GM12878 (cell line): ENCODE data around the gene NCR2. TPM values are rescaled to one million over a fixed set of nuclear protein-coding genes. Genes with fewer than 3 reads are reported as not detected.

Source experiments
- ATAC-seq: fragments of 200-7000 bp; cut with Tn5 transposase; 3 replicates; pipeline ENCODE4 v1.9.1; 2020; ENCODE audit warnings: mild to moderate bottlenecking, moderate library complexity
- BruUV-seq: library from RNA; stranded (reverse); fragments of 400-500 nt; replicated peaks from 2 replicates; lab custom pipeline; 2021; lab: Mats Ljungman, UMichigan
- CTCF ChIA-PET: fragments of 300-600 bp; sonication (Branson Sonifier 250); formaldehyde crosslinking; extraction: SDS; loops from one replicate; lab custom pipeline; 2021; ENCODE audit warnings: inconsistent platforms; lab: Yijun Ruan, JAX
- POLR2A ChIA-PET: fragments of 350-600 bp; formaldehyde crosslinking; extraction: SDS; loops from one replicate; lab custom pipeline; 2021; ENCODE audit warnings: inconsistent platforms; lab: Charles Lee
- RAD21 ChIA-PET: fragments of 300-600 bp; sonication (Branson Sonifier 250); formaldehyde crosslinking; loops from one replicate; lab custom pipeline; 2023; ENCODE audit warnings: antibody characterized with exemption; ENCODE audit not compliant: unreplicated experiment; lab: Charles Lee
- SMC1A ChIA-PET: fragments of 300-600 bp; sonication (Branson Sonifier 250); formaldehyde crosslinking; loops from one replicate; lab custom pipeline; 2023; ENCODE audit not compliant: unreplicated experiment, uncharacterized antibody; lab: Charles Lee
- DNase-seq: peaks from one replicate; pipeline ENCODE4 v3.0.0-alpha.2; 2011; ENCODE audit warnings: low read depth, low spot score
- FAIRE-seq: peaks from 3 replicates; lab custom pipeline; 2011; peaks lifted over from hg19 to GRCh38; lab: Jason Lieb, UNC
- H2AFZ ChIP-seq: 2 replicates; pipeline ENCODE4 v1.6.0; 2011; ENCODE audit warnings: low read depth, low read length, control low read depth; ENCODE audit not compliant: control insufficient read depth
- H3K27ac ChIP-seq: 2 replicates; pipeline ENCODE4 v1.5.1; 2011; ENCODE audit warnings: control low read depth; ENCODE audit not compliant: control insufficient read depth, insufficient read depth
- H3K27me3 ChIP-seq, 2 experiments: replicated peaks in 1 of 2; 2 replicates each; pipeline versions ENCODE4 v1.6.0 to v1.6.1; 2011; ENCODE audit warnings: low read length in 1 of 2; ENCODE audit not compliant: control insufficient read depth in 2 of 2, insufficient read depth in 2 of 2
- H3K36me3 ChIP-seq, 2 experiments: 2 replicates each; pipeline ENCODE4 v1.5.1; 2011; ENCODE audit warnings: low read length in 1 of 2; ENCODE audit not compliant: control insufficient read depth in 2 of 2, insufficient read depth in 2 of 2
- H3K4me1 ChIP-seq: 2 replicates; pipeline ENCODE4 v1.6.1; 2011; ENCODE audit warnings: mild to moderate bottlenecking, low read length, moderate library complexity, mixed read lengths; ENCODE audit not compliant: control insufficient read depth, insufficient read depth
- H3K4me2 ChIP-seq: 2 replicates; pipeline ENCODE4 v1.6.0; 2011; ENCODE audit warnings: control low read depth; ENCODE audit not compliant: control insufficient read depth, insufficient read depth
- H3K4me3 ChIP-seq: fragments of 200-600 bp; sonication (generic); 2 replicates; pipeline ENCODE4 v1.5.1; 2016
- H3K79me2 ChIP-seq: 2 replicates; pipeline ENCODE4 v1.6.0; 2011; ENCODE audit warnings: low read length; ENCODE audit not compliant: control insufficient read depth, insufficient read depth
- H3K9ac ChIP-seq: 2 replicates; pipeline ENCODE4 v1.8.0; 2011; ENCODE audit warnings: low read length, control low read depth, mixed read lengths; ENCODE audit not compliant: control insufficient read depth, insufficient read depth
- H3K9me3 ChIP-seq: replicated peaks from 3 replicates; pipeline ENCODE4 v1.5.1; 2011; ENCODE audit warnings: mild to moderate bottlenecking, low read length; ENCODE audit not compliant: control insufficient read depth, insufficient read depth
- H4K20me1 ChIP-seq: 2 replicates; pipeline ENCODE4 v1.6.0; 2011; ENCODE audit not compliant: control insufficient read depth, insufficient read depth
- ATF2 ChIP-seq: IDR thresholded peaks from 2 replicates; pipeline ENCODE4 v1.6.1; 2012; ENCODE audit warnings: low read length, inconsistent platforms
- CREM ChIP-seq: IDR thresholded peaks from 2 replicates; pipeline ENCODE4 v1.6.1; 2014; ENCODE audit warnings: antibody characterized with exemption, low read depth
- ETV6 ChIP-seq, 2 experiments: fragments of 450-650 bp in 1 of 2; IDR thresholded peaks in 1 of 2; conservative IDR thresholded peaks in 1 of 2; 2 replicates each; pipeline ENCODE4 v1.6.1; 2014; ENCODE audit warnings: antibody characterized with exemption in 1 of 2, borderline replicate concordance in 1 of 2, low read depth in 1 of 2, mild to moderate bottlenecking in 1 of 2, moderate library complexity in 1 of 2
- HSF1 ChIP-seq: fragments of 150-350 bp; IDR thresholded peaks from 2 replicates; pipeline ENCODE4 v1.6.1; 2014; ENCODE audit warnings: mild to moderate bottlenecking, low read depth, low read length
- IKZF1 ChIP-seq: fragments of 450-650 bp; conservative IDR thresholded peaks from 2 replicates; pipeline ENCODE4 v1.6.1; 2017; ENCODE audit warnings: antibody characterized with exemption, mild to moderate bottlenecking
- JUND ChIP-seq: IDR thresholded peaks from 2 replicates; pipeline ENCODE4 v1.6.1; 2012; ENCODE audit warnings: low read depth, mild to moderate bottlenecking, low read length, improper control_type of control experiment, moderate library complexity
- LARP7 ChIP-seq: fragments of 450-650 bp; IDR thresholded peaks from 2 replicates; pipeline ENCODE4 v1.6.1; 2017; ENCODE audit warnings: mild to moderate bottlenecking
- PBX3 ChIP-seq: IDR thresholded peaks from 2 replicates; pipeline ENCODE4 v1.6.1; 2011; ENCODE audit warnings: mild to moderate bottlenecking, low read depth, low read length, moderate library complexity; ENCODE audit not compliant: insufficient replicate concordance
- RAD21 ChIP-seq: IDR thresholded peaks from 2 replicates; pipeline ENCODE4 v1.6.1; 2011; ENCODE audit warnings: mild to moderate bottlenecking, low read depth, low read length, moderate library complexity; ENCODE audit not compliant: insufficient read depth
- RB1 ChIP-seq: fragments of 450-650 bp; formaldehyde crosslinking; IDR thresholded peaks from 2 replicates; pipeline ENCODE4 v1.6.1; 2017; ENCODE audit warnings: mild to moderate bottlenecking, borderline replicate concordance
- SMAD5 ChIP-seq: IDR thresholded peaks from 2 replicates; pipeline ENCODE4 v1.6.1; 2016; ENCODE audit warnings: antibody characterized with exemption, low read depth
- SMC3 ChIP-seq: IDR thresholded peaks from 2 replicates; pipeline ENCODE4 v1.6.1; 2011; ENCODE audit warnings: low read length, improper control_type of control experiment, borderline replicate concordance
- STAT1 ChIP-seq: fragments of 450-650 bp; conservative IDR thresholded peaks from 2 replicates; pipeline ENCODE4 v1.6.1; 2014; ENCODE audit warnings: antibody characterized with exemption, mild to moderate bottlenecking
- ZNF384 ChIP-seq: IDR thresholded peaks from 2 replicates; pipeline ENCODE4 v1.6.1; 2012; ENCODE audit warnings: low read depth, mild to moderate bottlenecking, low read length, improper control_type of control experiment, borderline replicate concordance
- WGBS: methylation state at CpG from one replicate; pipeline ENCODE4 v1.1.6; 2016; ENCODE audit warnings: low lambda C conversion rate; ENCODE audit not compliant: insufficient replicate concordance, insufficient coverage; ENCODE audit errors: missing lambda C conversion rate; 5-methylcytosine and 5-hydroxymethylcytosine counted together
- in situ Hi-C: fragments of 300-500 bp; cut with MboI; formaldehyde crosslinking; loops from 9 replicates; pipeline ENCODE4 v1.14.3; 2018; ENCODE audit warnings: mixed read lengths
- intact Hi-C: fragments of 100-400 bp; cut with micrococcal nuclease; formaldehyde crosslinking; loops from one replicate; pipeline ENCODE4 v1.14.2; 2022; ENCODE audit not compliant: unreplicated experiment
- polyA plus RNA-seq, 11 experiments: library from polyadenylated mRNA; depleted of rRNA in 4 of 11; unstranded in 6 of 11; stranded (reverse) in 5 of 11; fragments of >200 nt; fragmentation: Nextera tagmentation in 4 of 11; fragmentation: Illumina TruSeq in 1 of 11; extraction: Ambion mirVana in 4 of 11; extraction: Trizol in 1 of 11; gene quantifications; 1 replicate in 1 of 11; 2 replicates in 10 of 11; pipeline versions ENCODE4 v1.2.1 to v1.2.3, GENCODE V29; 2011 to 2016; ENCODE audit warnings: inconsistent platforms in 2 of 11, missing spikeins in 2 of 11, low read depth in 1 of 11
- total RNA-seq, 4 experiments: library from RNA; depleted of rRNA in 3 of 4; stranded (reverse); fragments of >200 nt in 3 of 4; fragmentation: Illumina TruSeq in 1 of 4; extraction: Trizol in 1 of 4; gene quantifications; 2 replicates each; pipeline versions ENCODE4 v1.2.1 to v1.2.3, GENCODE V29; 2013 to 2021
- TF ChIP-seq, protein P1 (sequence below), 3 experiments: IDR thresholded peaks in 2 of 3; conservative IDR thresholded peaks in 1 of 3; 2 replicates each; pipeline ENCODE4 v1.5.1; 2011; ENCODE audit warnings: low read depth in 3 of 3, low read length in 3 of 3, mild to moderate bottlenecking in 3 of 3, control low read depth in 2 of 3, moderate library complexity in 2 of 3, inconsistent platforms in 1 of 3, mixed read lengths in 1 of 3; ENCODE audit not compliant: control insufficient read depth in 2 of 3, insufficient read depth in 1 of 3; ENCODE audit errors: extremely low read depth in 1 of 3

Gene NCR2
- total and polyA plus RNA-seq, 10 of the 15 experiments (the other 5 are each of a cell fraction or from before 2014, with no cell fraction given) = 0.21 to 0.53 TPM; not detected in 8

DNA sequence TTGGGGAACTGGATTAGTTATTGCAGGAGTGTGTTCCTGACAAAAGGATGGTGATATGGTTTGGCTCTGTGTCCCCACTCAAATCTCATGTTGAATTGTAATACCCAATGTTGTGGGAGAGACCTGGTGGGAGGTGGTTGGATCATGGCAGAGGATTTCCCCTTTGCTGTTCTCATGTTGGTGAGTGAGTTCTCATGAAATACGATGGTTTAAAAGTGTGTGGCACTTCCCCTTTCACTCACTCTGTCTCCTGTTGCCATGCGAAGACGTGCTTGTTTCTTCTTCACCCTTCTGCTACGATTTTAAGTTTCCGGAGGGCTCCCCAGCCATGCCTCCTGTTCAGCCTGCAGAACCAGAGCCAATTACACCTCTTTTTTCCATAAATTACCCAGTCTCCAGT is 32.8 kb upstream of the NCR2 start (continued):
- no peak for TF ChIP-seq HSF1
- no peak for TF ChIP-seq LARP7
- no peak for TF ChIP-seq SMAD5
- TF ChIP-seq CREM = no peak

DNA sequence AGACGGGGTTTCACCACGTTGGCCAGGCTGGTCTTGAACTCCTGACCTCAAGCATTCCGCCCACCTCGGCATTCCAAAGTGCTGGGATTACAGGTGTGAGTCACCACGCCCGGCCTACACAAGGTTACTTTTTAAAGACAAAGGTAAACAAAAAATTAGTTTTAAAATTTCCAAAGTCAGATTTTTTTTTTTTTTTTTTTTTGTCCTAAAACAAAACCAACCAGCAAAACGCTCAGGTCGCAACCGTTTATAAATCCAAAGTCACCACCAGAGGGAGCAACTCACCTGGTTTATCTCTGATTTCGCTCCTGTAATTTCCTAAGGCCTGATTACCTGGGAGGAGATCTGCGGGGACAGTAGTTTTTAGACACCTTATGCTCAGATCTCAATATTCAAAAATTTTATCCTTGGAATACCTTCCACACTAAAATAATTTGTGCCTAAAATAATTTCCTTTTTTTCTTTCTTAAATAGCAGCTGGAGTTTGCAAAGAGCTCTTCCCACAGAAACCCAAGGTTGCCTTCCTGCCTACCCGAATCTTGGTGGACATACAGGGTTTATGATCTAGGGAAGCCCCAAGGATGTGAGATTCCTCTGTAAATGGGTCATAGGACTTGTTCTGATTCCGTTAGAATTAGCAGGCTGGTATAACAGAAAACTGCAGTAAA is 29.1 kb upstream of the NCR2 start:
- Histone ChIP-seq H3K4me2 (no peak overlapping the region), H3K36me3 (no peaks in the 10 kb centered on the region), H3K27ac (no peak overlapping the region), H3K9me3 (peaks cover 7% of the 10 kb centered on the region), H4K20me1 (no peaks in the 10 kb centered on the region), H3K4me1 (peaks cover 3% of the 10 kb centered on the region; the same call in 1 of the 2 replicates), H3K9ac (no peak overlapping the region), H2AFZ (no peak overlapping the region), H3K79me2 (no peaks in the 10 kb centered on the region), H3K4me3 (no peak overlapping the region), H3K27me3 (no peaks in the 10 kb centered on the region; a peak in 1 of 4 replicates)
- BruUV-seq = no TSS peak
- no peak for DNase-seq
- 14% methylated on average over 13 of the region's 13 CpGs for WGBS
- intact Hi-C loops = loop anchor here (1.0 to 5.0 kb wide), 3 partner anchors 12 to 296 kb away; no protein-coding TSS in a partner anchor
- CTCF ChIA-PET = interaction anchor here (0.6 to 9.7 kb wide), 42 partner anchors 7 to 478 kb away, joined by 3 to 196 read pairs (median 5); partner anchors contain the start of genes NCR2 and TREM1
- ATAC-seq = peak; percentile 68
- SMC1A ChIA-PET = interaction anchor here (0.7 to 6.9 kb wide), 21 partner anchors 11 to 326 kb away, joined by 3 to 157 read pairs (median 7); partner anchors contain the start of genes NCR2 and TREML2
- RAD21 ChIA-PET = interaction anchor here (0.7 to 8.1 kb wide), 19 partner anchors 11 to 400 kb away, joined by 3 to 143 read pairs (median 5); partner anchors contain the start of genes NCR2 and TREML2
- peak; percentile 71 for FAIRE-seq
- POLR2A ChIA-PET = interaction anchor here (0.7 to 1.6 kb wide), 5 partner anchors 9 to 237 kb away, joined by 3 to 7 read pairs (median 4); no protein-coding TSS in a partner anchor
- in situ Hi-C loops = no loop called here
- TF ChIP-seq PBX3 (no peak), RAD21 (peak; percentile 74), JUND (no peak), RB1 (no peak), ATF2 (no peak), ZNF384 (peak; percentile 79), STAT1 (no peak), SMC3 (peak; percentile 55; the same call in 1 of the 2 replicates), ETV6 (conservative IDR thresholded peaks at IDR 0.05 in 1 of 2, IDR thresholded peaks at IDR 0.05 in 1 of 2; ENCODE audit: borderline replicate concordance in 1 of 2, low read depth in 1 of 2) (no peak), IKZF1 (0 out of 2 replicates have a peak, but pooled peaks have one; percentile 8)
- TF ChIP-seq, protein P1, sequence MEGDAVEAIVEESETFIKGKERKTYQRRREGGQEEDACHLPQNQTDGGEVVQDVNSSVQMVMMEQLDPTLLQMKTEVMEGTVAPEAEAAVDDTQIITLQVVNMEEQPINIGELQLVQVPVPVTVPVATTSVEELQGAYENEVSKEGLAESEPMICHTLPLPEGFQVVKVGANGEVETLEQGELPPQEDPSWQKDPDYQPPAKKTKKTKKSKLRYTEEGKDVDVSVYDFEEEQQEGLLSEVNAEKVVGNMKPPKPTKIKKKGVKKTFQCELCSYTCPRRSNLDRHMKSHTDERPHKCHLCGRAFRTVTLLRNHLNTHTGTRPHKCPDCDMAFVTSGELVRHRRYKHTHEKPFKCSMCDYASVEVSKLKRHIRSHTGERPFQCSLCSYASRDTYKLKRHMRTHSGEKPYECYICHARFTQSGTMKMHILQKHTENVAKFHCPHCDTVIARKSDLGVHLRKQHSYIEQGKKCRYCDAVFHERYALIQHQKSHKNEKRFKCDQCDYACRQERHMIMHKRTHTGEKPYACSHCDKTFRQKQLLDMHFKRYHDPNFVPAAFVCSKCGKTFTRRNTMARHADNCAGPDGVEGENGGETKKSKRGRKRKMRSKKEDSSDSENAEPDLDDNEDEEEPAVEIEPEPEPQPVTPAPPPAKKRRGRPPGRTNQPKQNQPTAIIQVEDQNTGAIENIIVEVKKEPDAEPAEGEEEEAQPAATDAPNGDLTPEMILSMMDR (IDR thresholded peaks at IDR 0.05 in 2 of 3, conservative IDR thresholded peaks at IDR 0.05 in 1 of 3; ENCODE audit: control insufficient read depth in 2 of 3, extremely low read depth in 1 of 3, insufficient read depth in 1 of 3, low read depth in 3 of 3, low read length in 3 of 3) = peak; percentile 50 to 66 (median 63)
